Hepatocyte (in vitro differentiated cells): ENCODE data around the gene ZBTB7B.

ENCODE experiments used
- EZH2phosphoT487 ChIP-seq: fragments of 200-600 bp; sonication (generic); IDR thresholded peaks from one replicate; pipeline ENCODE4 v1.6.1; 2018; ENCODE audit warnings: antibody characterized with exemption, mild to moderate bottlenecking, low read depth, moderate library complexity; ENCODE audit not compliant: unreplicated experiment, severe bottlenecking
- TF ChIP-seq, protein P1 (sequence below): fragments of 200-600 bp; sonication (generic); IDR thresholded peaks from 2 replicates; pipeline ENCODE4 v1.5.1; 2016; ENCODE audit warnings: antibody characterized with exemption, mild to moderate bottlenecking; ENCODE audit not compliant: poor library complexity

DNA sequence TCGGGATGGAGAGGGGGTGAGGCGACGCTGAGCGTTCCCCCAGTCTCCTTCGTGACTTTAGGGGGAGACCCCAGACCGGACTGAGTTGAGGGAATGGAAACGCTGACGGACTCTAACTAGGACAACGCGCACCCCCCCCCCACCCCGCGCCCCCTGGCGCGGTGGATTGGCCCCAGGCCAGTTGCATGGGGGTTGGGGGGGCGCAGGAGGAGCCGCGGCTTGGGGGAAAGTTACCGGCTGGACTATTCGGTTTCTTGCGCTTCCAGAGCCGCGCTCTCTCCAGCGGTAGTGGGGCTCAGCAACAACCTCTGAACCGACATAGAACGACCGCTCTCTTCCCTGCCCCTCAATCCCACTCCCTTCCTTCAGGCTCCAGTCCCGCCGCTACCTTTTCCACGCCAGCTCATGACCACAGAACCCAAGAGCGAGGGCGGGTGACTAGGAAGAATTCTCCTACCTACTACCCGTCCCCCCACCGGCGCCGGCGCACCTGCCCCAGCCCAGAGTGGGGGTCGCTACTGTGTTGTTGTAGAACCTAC lies 694 bp downstream of the ZBTB7B start:
- TF ChIP-seq, protein P1, sequence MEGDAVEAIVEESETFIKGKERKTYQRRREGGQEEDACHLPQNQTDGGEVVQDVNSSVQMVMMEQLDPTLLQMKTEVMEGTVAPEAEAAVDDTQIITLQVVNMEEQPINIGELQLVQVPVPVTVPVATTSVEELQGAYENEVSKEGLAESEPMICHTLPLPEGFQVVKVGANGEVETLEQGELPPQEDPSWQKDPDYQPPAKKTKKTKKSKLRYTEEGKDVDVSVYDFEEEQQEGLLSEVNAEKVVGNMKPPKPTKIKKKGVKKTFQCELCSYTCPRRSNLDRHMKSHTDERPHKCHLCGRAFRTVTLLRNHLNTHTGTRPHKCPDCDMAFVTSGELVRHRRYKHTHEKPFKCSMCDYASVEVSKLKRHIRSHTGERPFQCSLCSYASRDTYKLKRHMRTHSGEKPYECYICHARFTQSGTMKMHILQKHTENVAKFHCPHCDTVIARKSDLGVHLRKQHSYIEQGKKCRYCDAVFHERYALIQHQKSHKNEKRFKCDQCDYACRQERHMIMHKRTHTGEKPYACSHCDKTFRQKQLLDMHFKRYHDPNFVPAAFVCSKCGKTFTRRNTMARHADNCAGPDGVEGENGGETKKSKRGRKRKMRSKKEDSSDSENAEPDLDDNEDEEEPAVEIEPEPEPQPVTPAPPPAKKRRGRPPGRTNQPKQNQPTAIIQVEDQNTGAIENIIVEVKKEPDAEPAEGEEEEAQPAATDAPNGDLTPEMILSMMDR = no peak
- TF ChIP-seq EZH2phosphoT487 = no peak
